Epidermal melanocyte (primary cell): Measurements from ENCODE around the gene SETD1A.

Experiments used
- DNase-seq: peaks from one replicate; pipeline ENCODE4 v3.0.0; 2011; ENCODE audit warnings: low spot score; ENCODE audit not compliant: insufficient read length

The SETD1A gene

DNA sequence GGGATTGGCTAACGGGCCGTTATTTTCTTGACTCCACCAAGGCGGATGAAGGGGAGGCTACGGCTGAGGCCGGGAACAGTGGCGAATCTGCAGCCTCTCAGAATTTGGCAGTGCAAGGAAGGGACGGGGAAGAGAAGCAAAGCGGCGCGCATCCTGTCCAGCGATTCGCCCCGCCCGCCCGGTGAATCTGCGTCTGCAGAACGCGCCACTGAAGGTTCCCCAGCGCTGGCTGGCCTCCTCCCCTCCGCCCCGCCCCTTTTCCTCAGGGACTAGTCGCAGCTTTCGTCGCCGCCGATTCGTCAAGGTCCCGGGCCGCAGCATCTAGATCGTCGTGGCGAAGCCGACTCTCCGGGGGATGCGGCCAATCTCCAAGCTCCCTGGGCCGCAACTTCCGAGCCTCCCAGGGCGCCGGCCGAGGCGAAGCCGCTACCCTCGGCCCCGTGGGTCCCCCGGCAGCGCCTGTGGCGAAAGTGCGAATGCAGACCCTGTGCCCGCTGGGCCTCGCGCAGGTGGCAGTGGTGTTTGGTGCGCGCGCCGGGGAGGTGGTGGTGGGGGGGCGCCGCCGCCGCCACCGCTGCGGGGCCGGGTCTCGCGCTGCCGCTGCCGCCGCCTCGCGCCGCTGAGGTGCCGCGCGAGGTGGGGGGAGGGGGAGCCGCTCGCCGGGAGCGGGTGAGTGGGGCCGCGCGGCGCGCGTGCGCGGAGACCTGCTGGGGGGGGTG, at the start of gene SETD1A:
SETD1A (plus strand) TSS at position 299 of the 719 bp plus-strand sequence. CDS start 978 bp downstream, outside the sequence.
- DNase-seq = peak; percentile 93

DNA sequence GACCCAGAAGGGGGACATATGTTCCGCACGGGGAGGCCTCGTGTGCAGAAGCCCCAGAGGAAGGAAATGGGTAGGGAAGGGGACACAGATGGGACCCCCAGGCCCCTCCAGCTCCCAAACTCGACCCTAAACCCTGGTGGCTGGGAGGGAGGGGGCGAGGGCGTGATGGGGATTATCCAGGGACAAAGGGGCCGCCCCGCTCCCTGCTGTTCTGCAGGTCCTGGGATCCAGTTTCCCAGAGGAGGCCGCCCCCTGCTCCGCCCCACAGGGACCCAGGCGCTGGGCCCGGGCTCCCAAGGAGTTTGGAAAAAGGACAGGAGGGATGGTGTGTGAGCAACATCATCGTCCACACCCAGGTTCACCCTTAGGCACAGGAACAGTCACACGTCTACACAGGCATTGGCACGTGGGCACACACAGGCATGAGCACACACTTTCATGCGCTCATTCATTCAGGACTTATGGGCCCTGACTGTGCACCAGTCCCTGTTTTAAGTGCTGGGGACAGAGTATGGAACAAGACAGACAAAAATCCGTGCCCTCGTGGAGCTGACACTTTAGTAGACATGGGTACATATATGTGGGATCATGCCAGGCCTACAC, 47.0 kb upstream of the SETD1A start:
- DNase-seq = no peak

DNA sequence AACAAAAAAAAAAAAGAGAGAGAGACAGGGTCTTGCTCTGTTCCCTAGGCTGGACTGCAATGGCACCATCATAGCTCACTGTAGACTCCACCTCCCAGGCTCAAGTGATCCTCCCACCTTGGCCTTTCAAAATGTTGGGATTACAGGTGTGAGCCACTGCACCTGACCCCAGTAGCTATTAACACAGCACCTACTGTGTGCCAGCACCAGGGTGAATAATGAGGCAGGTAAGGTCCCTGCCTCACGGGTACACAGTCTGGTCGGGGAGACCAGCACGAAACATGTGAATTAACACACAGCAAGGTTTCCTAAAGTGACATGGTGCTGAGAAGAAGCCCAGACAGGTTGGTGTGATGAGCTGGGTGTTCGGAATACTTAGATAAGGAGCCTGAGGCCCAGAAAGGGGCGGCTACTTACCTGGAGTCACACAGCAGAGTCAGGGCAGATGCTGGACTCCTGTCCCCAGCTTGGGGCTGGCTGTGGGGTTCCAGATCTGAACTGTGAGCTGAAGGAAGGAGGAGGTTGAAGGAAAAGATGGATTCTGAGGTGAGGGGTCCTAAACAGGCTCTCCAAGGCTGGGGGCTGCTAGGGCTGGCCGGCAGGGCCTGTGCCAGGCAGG, 44.7 kb upstream of the SETD1A start:
- no peak for DNase-seq

DNA sequence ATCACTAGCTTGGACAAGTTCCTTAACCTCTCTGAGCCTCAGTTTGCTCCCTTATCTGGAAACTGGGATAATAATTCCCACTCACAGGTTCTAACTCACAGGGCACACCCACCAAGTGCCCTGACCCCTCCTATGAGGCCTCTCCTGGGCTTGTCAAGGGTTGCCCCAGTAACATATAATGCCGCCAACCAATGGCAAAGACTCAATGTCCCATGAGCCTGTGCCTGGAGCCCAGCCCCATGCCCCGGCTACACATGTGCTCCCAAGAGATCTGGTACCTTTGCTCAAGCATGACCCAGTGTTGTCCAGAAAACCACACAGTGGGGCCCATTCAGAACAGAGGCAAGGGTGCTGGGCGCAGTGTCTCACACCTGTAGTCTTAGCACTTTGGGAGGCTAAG, 42.7 kb upstream of the SETD1A start:
- no peak for DNase-seq

DNA sequence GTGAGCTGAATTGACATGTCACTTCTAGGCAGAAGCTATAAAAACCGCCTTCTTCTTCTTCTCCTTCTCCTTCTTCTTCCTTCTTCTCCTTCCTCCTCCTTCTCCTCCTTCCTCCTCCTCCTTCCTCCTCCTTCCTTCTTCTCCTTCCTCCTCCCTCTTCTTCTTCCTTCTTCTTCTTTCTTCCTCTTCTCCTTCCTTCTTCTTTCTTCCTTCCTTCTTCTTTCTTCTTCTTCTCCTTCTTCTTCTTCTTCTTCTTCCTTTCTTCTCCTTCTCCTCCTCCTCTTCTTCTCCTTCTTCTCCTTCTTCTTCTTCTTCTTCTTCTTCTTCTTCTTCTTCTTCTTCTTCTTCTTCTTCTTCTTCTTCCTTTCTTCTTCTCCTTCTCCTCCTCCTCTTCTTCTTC, 38.9 kb upstream of the SETD1A start:
- no peak for DNase-seq

DNA sequence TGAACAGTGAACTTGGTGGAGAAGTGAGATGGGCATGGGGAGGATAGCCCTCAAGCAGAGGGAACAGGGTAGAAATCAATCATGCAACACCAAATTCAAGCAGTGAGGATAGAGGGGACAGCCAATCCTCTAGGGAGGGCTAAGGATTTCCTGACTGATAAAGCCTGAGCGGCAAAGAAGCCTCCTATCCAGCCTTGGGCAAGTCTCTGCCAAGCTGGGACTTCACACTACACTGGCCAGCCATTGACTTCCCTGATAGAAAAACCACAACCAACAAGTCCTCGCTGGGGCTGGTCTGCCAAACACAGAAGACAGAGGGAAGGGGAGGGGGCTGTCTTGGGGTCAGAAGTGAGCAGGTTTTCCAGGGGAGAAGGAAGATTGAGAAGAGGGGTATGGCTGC, 36.7 kb upstream of the SETD1A start:
- no peak for DNase-seq

DNA sequence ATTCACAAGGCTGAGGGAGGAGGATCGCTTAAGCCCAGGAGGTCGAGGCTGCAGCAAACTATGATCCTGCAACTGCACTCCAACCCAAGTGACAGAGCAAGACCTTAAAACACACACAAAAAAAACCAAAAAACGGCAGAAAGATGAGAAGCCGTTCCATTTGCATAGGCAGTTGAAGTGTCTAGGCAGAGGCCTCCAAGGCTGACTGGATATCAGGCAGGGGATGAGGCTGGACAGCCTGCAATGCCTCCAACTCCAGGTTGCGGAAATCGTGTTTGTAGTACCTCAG, 36.2 kb upstream of the SETD1A start:
- DNase-seq = no peak

DNA sequence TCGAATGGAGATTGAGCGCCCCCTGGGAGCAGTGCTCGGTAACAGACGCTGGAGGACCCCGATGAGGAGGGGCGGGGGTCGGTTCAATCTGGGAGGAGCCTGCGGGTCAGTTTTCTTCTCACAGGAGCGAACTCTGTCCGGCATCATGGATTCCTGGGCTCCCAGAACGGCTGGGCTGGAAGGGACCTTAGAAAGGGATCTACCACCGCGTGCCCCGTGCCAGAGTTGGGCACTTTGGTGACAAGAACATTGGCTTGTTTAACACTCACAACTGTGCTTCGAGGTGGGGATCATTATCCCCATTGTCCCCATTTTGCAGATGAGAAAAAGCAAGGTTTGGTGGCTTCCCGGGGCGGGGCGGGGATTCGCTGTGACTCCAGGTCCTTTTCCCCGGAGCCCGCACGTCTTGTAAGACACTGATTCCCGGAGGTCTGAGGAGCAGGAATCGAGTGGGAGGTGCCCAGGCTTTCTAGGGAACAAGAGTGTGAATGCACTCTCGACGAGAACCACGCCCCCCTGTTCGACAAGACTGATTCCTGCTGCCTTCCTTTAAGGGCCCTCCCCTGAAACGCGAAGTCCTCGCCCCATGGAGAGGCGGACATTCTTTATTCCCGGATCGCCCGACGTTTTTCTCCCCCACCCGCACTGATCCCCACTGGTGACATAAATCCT, 35.7 kb upstream of the SETD1A start:
- peak; percentile 89 for DNase-seq

DNA sequence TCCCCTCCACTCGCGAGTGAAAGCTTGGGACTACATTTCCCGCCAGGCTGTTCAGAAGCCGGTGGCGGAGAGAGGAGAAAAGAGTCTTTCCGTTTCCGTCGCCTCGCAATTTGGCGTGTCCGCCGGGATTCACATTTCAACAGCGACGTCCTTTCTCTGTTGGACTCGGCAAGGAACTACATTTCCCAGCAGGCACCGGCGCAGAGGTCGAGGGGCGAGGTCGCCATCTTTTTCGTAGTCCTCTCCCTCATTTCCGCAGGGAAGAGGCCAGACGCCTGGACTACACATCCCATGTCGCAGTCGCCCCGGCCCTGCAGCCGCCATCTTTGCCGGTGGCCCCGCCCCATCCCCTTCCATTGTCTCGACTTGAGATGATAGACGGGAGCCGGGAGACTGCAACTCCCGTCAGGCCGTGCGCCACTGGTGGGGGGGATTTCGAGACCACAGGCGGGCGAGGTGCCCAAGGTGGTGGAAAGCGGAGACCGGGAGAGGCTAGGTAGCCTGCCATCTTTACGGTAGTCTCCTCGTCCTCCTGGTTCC, 35.1 kb upstream of the SETD1A start:
- DNase-seq = peak; percentile 82

DNA sequence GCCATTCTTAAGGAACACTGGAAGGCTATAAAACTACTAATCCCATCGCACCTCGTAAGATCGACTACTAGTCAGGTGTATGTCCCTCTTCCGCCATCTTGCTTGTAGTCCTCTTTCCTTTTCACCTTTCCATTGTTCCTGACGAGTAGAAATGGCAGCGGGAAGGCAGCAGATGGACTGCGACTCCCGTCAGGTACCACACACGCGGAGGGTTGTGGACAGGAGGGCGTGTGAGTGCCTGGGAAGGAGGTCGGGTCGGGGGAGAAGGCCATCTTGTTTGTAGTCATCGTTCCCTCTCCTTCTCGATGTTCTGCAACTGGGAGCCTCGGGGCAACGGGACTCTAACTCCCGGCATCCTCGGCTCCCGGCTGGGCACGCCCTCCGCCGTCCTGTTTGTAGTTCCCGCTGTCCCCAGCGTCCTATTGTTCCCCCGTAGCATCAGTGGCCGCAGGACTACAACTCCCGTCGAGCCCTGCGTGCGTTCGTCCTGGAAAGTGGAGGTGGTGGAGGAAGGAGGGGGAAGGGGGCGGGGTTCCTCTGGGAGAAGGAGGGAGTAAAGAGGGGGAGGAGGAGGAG, 34.5 kb upstream of the SETD1A start:
- peak; percentile 97 for DNase-seq

DNA sequence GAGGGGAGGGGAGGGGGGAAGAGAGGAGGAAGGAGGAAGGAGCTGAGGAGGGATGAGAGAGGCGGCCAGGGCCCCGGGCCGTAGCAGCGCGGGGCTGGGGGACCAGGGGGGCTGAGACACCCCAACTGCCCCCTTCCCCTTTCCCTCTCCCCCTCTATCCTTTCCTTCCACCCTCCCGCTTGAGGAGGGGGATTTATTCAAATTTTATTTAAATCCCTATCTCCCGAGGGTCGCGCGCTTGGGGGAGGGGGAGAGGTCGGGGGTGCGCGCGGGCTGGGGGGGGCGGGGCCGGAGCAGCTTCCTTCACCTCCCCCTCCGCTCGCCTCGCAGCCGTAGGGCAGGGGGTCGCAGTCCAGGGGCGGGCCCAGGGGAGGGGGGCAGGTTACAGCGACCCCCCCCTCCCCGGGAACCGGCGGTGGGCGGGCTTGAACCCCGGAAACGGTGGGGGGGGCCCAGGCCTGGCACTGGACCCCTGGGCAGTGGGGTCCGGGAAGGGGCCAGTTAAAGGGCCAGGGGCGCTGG, 33.9 kb upstream of the SETD1A start, which contains the start of gene FBXL19:
FBXL19 (plus strand) TSS at position 19 of the 522 bp plus-strand sequence. CDS start 2,183 bp downstream, outside the sequence.
- no peak for DNase-seq

DNA sequence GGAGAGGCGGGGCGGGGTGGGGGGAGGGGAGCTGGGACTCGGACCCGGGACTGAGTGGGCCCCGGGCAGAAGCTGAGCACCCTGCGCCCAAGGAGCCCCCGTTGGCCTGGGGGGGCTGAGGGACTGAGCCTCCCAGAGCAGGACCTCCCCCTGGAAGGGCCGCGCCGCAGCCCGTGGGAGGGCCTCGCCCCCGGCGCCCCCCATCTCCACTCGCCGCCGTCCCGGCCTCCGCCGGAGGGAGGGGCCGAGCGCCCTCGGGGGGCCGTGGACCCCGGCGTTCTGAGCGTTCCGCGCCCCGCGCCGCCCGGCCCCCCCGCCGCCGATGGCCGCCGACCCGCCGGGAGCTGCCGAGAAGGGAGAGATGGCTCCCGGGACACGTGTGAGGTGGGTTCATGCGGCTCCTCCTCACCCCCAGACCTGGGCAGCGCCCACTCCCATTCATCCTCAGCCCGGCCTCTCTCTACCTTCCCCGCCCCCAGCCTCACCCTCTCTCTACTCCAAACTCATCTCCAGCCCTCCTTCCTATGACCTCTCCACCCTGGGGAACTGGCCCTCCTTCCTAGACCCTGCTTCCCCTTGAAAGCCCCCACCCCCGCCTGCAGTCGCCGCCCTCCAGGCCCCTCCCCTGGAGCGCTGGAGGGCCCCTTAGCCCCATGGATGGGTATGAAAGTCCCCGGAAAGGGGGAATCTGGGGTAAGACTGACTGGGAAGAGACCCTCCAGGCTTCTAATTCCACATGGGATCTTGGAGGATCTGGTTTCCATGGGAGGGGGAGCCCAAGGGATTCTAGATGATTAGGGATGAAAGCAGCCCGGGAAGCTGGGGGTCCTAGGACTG, 33.3 kb upstream of the SETD1A start:
- no peak for DNase-seq

DNA sequence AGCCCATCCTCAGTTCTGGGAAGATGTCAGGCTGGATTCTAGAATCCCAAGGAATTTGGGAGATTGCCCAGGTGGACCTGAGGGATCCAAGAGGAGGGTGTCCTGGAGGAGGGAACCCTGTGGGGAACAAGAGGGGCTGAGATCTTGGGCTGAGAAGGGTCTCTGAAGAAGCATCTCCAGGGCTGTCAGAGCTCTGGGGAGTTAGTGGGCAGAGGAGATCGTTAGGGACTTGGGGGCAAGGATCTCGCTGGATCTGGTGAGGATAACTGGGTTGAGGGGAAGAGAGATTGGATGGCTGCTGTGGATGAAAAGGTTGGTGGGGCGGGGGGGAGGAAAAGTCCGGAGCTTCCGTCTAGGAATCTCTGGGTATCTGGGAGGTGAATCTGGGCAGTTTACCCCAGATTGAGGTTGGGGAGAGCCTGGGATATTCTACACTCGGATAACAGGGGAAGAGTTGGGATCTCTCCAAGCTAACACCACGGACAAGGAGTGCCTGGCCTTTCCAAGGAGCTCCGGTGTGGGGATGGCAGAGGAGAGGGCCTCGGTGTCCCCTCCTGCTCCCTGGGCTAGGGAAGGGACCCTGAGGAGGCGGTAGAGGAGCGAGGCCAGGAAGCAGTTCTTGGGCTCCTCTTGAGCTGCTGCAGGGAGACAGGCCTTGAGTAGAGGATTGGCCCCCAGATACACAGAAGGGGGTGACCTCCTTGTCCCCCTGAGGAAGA, 32.5 kb upstream of the SETD1A start:
- DNase-seq = no peak

DNA sequence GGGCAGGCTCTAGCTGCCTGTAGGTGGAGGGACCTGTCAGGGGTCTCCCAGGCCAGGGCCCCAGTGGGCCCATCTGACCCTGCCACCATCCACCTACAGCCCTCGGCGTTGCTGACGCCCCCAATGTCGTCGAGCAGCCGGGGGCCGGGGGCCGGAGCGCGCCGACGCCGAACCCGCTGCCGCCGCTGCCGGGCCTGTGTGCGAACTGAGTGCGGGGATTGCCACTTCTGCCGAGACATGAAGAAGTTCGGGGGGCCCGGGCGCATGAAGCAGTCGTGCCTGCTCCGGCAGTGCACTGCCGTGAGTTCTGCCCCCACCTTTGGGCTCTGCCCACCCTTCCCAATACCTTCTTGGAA, 31.9 kb upstream of the SETD1A start:
- no peak for DNase-seq

DNA sequence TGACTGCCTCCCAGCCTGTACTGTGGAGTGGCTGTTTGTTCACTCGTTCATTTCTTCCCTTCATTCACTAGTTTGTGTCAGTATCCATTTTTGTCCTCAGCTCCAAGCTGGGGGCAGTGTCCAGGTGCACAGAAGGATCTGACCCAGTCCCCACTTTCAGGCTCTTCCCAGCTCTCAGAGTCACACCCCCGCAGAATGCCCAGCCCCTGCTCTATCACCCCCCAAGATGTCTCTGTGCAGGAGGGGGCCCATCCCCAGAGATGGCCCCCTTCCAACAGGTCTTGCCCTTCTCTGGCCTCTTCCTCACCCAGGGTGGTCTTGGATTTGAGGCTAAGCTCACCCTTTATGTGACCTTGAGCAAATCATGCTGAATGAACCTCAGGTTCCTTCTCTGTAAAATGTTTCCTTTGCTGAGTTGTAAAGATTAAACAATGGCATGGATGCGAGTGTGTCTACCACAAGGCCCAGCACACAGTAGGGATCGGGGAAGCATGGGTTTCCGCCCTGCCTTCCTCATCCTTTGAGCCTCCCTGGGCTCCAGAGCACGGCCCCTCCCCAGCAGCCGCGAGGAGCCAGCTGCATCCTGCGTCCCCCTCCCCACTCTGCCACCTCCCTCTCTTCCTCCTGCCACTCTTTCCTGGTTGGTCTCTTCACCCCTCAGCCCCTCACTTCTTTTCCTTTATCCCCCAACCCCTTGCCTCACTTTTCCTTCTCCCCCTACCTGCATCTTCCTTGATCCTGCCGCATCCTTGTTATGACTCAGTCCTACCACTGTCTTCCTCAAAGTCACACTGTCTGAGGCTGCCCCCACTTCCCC, 31.4 kb upstream of the SETD1A start:
- no peak for DNase-seq

DNA sequence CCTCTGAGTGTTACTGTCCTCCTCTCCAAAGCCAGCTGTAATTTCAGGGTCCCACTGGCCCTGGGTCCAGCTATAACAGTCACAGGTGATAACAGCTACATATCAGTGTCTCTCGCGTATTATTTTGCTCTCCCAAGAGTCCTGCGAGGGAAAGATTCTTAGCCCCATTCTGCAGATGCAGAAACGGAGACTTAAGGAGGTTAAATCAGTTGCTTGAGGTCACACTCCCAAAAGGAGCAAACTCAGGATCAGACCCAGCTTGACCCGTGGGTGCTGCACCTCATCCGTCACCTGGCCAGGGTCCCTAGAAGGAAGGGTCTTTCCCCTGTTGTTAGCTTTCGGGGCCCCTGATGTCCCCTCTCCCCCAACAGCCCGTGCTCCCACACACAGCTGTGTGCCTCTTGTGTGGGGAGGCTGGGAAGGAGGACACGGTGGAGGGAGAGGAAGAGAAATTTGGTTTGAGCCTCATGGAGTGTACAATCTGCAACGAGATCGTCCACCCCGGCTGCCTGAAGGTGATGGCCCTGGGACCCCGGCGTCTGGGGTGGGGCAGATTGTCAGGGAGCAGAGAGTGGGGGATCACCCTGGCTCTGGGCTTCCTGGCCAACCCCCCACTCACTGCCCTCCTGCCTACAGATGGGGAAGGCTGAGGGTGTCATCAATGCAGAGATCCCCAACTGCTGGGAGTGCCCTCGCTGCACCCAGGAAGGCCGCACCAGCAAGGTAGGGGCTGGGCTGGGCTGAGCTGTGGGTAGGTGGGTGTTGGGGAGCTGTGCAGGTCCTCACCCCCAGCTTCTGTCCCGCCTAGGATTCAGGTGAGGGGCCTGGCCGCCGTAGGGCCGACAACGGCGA, 30.4 kb upstream of the SETD1A start:
- DNase-seq = no peak

DNA sequence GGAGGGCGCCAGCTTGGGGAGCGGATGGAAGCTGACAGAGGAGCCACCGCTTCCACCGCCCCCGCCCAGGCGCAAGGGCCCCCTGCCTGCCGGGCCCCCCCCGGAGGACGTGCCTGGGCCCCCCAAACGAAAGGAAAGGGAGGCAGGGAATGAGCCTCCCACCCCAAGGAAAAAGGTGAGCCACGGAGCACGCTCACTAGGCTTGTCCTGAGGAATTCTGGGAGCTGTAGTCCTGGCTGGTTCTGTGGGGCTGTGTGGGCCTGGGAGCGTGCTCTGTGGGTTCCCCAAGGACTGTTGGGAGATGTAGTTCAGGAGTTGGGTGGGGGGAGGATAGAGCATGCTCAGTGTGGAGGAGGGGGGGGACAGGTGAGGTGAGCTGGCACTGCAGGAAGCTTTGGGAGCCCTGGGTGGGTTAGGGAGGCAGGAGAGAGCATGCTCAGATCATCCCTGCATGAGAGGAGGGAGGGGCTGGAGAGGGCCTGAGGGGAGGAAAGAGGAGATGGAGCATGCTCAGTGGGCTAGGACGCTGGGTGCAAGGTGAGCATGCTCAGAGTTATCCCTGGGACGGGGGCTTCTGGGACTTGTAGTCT, 29.7 kb upstream of the SETD1A start:
- peak; percentile 55 for DNase-seq

DNA sequence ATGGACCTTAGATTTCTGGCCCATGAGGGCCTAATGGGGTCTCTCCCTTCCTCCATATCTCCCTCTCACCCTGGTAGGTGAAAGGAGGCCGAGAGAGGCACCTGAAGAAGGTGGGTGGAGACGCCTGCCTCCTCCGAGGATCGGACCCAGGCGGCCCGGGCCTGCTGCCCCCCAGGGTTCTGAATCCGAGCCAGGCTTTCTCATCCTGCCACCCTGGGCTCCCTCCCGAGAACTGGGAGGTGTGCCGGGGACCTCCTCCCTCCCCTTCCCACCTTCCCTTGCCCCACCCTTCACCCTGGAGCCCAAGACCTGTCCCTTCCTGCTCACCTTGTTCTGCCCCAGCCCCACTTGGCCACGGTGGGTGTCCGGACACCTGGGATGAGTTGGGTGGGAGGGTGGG, 29.2 kb upstream of the SETD1A start:
- DNase-seq = no peak
